GM12878 (cell line): Measurements from ENCODE around the gene PLCB4. TPM values are rescaled to one million over a fixed set of nuclear protein-coding genes. Genes with fewer than 3 reads are reported as not detected.

ENCODE experiments used
- ATAC-seq: fragments of 200-7000 bp; cut with Tn5 transposase; 3 replicates; pipeline ENCODE4 v1.9.1; 2020; ENCODE audit warnings: mild to moderate bottlenecking, moderate library complexity
- BruUV-seq: library from RNA; stranded (reverse); fragments of 400-500 nt; replicated peaks from 2 replicates; lab custom pipeline; 2021; lab: Mats Ljungman, UMichigan
- CTCF ChIA-PET: fragments of 300-600 bp; sonication (Branson Sonifier 250); formaldehyde crosslinking; extraction: SDS; loops from one replicate; lab custom pipeline; 2021; ENCODE audit warnings: inconsistent platforms; lab: Yijun Ruan, JAX
- POLR2A ChIA-PET: fragments of 350-600 bp; formaldehyde crosslinking; extraction: SDS; loops from one replicate; lab custom pipeline; 2021; ENCODE audit warnings: inconsistent platforms; lab: Charles Lee
- RAD21 ChIA-PET: fragments of 300-600 bp; sonication (Branson Sonifier 250); formaldehyde crosslinking; loops from one replicate; lab custom pipeline; 2023; ENCODE audit warnings: antibody characterized with exemption; ENCODE audit not compliant: unreplicated experiment; lab: Charles Lee
- SMC1A ChIA-PET: fragments of 300-600 bp; sonication (Branson Sonifier 250); formaldehyde crosslinking; loops from one replicate; lab custom pipeline; 2023; ENCODE audit not compliant: unreplicated experiment, uncharacterized antibody; lab: Charles Lee
- DNase-seq: peaks from one replicate; pipeline ENCODE4 v3.0.0-alpha.2; 2011; ENCODE audit warnings: low read depth, low spot score
- FAIRE-seq: peaks from 3 replicates; lab custom pipeline; 2011; peaks lifted over from hg19 to GRCh38; lab: Jason Lieb, UNC
- H2AFZ ChIP-seq: 2 replicates; pipeline ENCODE4 v1.6.0; 2011; ENCODE audit warnings: low read depth, low read length, control low read depth; ENCODE audit not compliant: control insufficient read depth
- H3K27ac ChIP-seq: 2 replicates; pipeline ENCODE4 v1.5.1; 2011; ENCODE audit warnings: control low read depth; ENCODE audit not compliant: control insufficient read depth, insufficient read depth
- H3K27me3 ChIP-seq, 2 experiments: replicated peaks in 1 of 2; 2 replicates each; pipeline versions ENCODE4 v1.6.0 to v1.6.1; 2011; ENCODE audit warnings: low read length in 1 of 2; ENCODE audit not compliant: control insufficient read depth in 2 of 2, insufficient read depth in 2 of 2
- H3K36me3 ChIP-seq, 2 experiments: 2 replicates each; pipeline ENCODE4 v1.5.1; 2011; ENCODE audit warnings: low read length in 1 of 2; ENCODE audit not compliant: control insufficient read depth in 2 of 2, insufficient read depth in 2 of 2
- H3K4me1 ChIP-seq: 2 replicates; pipeline ENCODE4 v1.6.1; 2011; ENCODE audit warnings: mild to moderate bottlenecking, low read length, moderate library complexity, mixed read lengths; ENCODE audit not compliant: control insufficient read depth, insufficient read depth
- H3K4me2 ChIP-seq: 2 replicates; pipeline ENCODE4 v1.6.0; 2011; ENCODE audit warnings: control low read depth; ENCODE audit not compliant: control insufficient read depth, insufficient read depth
- H3K4me3 ChIP-seq: fragments of 200-600 bp; sonication (generic); 2 replicates; pipeline ENCODE4 v1.5.1; 2016
- H3K79me2 ChIP-seq: 2 replicates; pipeline ENCODE4 v1.6.0; 2011; ENCODE audit warnings: low read length; ENCODE audit not compliant: control insufficient read depth, insufficient read depth
- H3K9ac ChIP-seq: 2 replicates; pipeline ENCODE4 v1.8.0; 2011; ENCODE audit warnings: low read length, control low read depth, mixed read lengths; ENCODE audit not compliant: control insufficient read depth, insufficient read depth
- H3K9me3 ChIP-seq: replicated peaks from 3 replicates; pipeline ENCODE4 v1.5.1; 2011; ENCODE audit warnings: mild to moderate bottlenecking, low read length; ENCODE audit not compliant: control insufficient read depth, insufficient read depth
- H4K20me1 ChIP-seq: 2 replicates; pipeline ENCODE4 v1.6.0; 2011; ENCODE audit not compliant: control insufficient read depth, insufficient read depth
- EGR1 ChIP-seq, 2 experiments: IDR thresholded peaks; 1 replicate in 1 of 2; 2 replicates in 1 of 2; pipeline ENCODE4 v1.6.1; 2011 to 2012; ENCODE audit warnings: low read depth in 2 of 2, low read length in 2 of 2, borderline replicate concordance in 1 of 2, mild to moderate bottlenecking in 1 of 2, moderate library complexity in 1 of 2
- GATAD2B ChIP-seq: fragments of 450-650 bp; conservative IDR thresholded peaks from 2 replicates; pipeline ENCODE4 v1.6.1; 2017; ENCODE audit warnings: low read depth, mild to moderate bottlenecking, moderate library complexity
- MXI1 ChIP-seq: fragments of 150-350 bp; IDR thresholded peaks from 2 replicates; pipeline ENCODE4 v1.6.1; 2011; ENCODE audit warnings: low read depth, mild to moderate bottlenecking, inconsistent platforms, low read length, improper control_type of control experiment
- YBX1 ChIP-seq: fragments of 450-650 bp; IDR thresholded peaks from 2 replicates; pipeline ENCODE4 v1.6.1; 2016; ENCODE audit warnings: antibody characterized with exemption
- ZNF384 ChIP-seq: IDR thresholded peaks from 2 replicates; pipeline ENCODE4 v1.6.1; 2012; ENCODE audit warnings: low read depth, mild to moderate bottlenecking, low read length, improper control_type of control experiment, borderline replicate concordance
- WGBS: methylation state at CpG from one replicate; pipeline ENCODE4 v1.1.6; 2016; ENCODE audit warnings: low lambda C conversion rate; ENCODE audit not compliant: insufficient replicate concordance, insufficient coverage; ENCODE audit errors: missing lambda C conversion rate; 5-methylcytosine and 5-hydroxymethylcytosine counted together
- in situ Hi-C: fragments of 300-500 bp; cut with MboI; formaldehyde crosslinking; loops from 9 replicates; pipeline ENCODE4 v1.14.3; 2018; ENCODE audit warnings: mixed read lengths
- intact Hi-C: fragments of 100-400 bp; cut with micrococcal nuclease; formaldehyde crosslinking; loops from one replicate; pipeline ENCODE4 v1.14.2; 2022; ENCODE audit not compliant: unreplicated experiment
- polyA plus RNA-seq, 11 experiments: library from polyadenylated mRNA; depleted of rRNA in 4 of 11; unstranded in 6 of 11; stranded (reverse) in 5 of 11; fragments of >200 nt; fragmentation: Nextera tagmentation in 4 of 11; fragmentation: Illumina TruSeq in 1 of 11; extraction: Ambion mirVana in 4 of 11; extraction: Trizol in 1 of 11; gene quantifications; 1 replicate in 1 of 11; 2 replicates in 10 of 11; pipeline versions ENCODE4 v1.2.1 to v1.2.3, GENCODE V29; 2011 to 2016; ENCODE audit warnings: inconsistent platforms in 2 of 11, missing spikeins in 2 of 11, low read depth in 1 of 11
- total RNA-seq, 4 experiments: library from RNA; depleted of rRNA in 3 of 4; stranded (reverse); fragments of >200 nt in 3 of 4; fragmentation: Illumina TruSeq in 1 of 4; extraction: Trizol in 1 of 4; gene quantifications; 2 replicates each; pipeline versions ENCODE4 v1.2.1 to v1.2.3, GENCODE V29; 2013 to 2021

PLCB4 gene
- total and polyA plus RNA-seq, 10 of the 15 experiments (the other 5 are each of a cell fraction or from before 2014, with no cell fraction given), result not detected

DNA sequence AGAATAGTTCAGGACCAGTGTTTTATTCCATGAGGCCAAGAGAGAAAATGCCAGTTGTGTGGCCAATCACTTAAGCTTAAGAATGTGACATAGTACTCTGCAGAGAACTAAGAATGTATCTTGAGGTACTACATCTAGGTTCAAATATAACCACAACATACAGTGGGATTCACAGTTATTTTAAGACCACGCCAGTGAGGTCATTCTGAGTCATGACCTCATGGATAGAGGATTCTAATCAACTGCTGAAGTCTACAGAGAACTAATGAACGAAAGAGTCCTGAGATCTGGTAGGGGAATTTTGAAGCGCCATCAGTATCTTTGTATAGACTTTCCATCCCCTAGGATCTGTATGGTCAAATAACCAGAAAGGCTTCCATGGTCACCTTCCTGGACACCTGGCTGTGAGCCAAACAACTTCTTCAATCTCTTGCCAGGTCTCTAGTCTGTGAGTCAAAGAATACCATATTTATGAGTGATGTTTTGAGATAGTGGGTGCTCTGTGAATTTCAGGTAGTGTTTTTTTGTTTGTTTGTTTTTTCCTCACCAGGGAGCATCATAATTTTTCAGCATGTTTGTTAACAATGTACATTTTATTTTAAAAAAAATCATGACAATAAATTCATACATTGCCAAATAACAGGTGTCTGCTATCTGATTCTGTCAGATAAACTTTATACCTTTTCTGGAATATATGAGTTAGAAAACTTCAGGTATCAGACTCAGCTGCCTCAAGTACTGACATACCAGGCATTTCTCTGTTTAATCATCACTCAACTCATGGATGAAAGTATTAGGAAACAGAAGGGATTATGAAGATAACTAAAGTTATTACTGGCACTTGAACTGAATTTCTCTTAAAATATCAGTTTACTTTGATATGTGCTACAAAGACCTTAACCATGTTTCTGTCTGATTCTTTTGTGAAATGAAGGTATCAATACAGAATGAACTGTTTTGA lies 217.9 kb downstream of the PLCB4 start:
- ChIA-PET POLR2A (no interaction called here), RAD21 (no interaction called here)
- ATAC-seq, result no peak
- 15% methylated on average over 3 of the region's 3 CpGs for WGBS
- H2AFZ ChIP-seq, result no peak overlapping the region
- TF ChIP-seq MXI1, result no peak
- TF ChIP-seq, all 136 proteins: peak for 0
- in situ Hi-C loops, result no loop called here
- DNase-seq (no peak), FAIRE-seq (no peak)
- ChIA-PET CTCF (no interaction called here), SMC1A (no interaction called here)
- H3K4me2 ChIP-seq, result no peak overlapping the region
- H3K4me1 ChIP-seq, result no peaks in the 10 kb centered on the region
- H3K79me2 ChIP-seq, result no peaks in the 10 kb centered on the region
- intact Hi-C loops, result no loop called here
- H3K27me3 ChIP-seq, result no peaks in the 10 kb centered on the region
- H3K27ac ChIP-seq, result no peak overlapping the region
- no peak overlapping the region for H3K9ac ChIP-seq
- no peaks in the 10 kb centered on the region for H3K9me3 ChIP-seq
- BruUV-seq, result no TSS peak
- H3K4me3 ChIP-seq, result no peak overlapping the region
- no peaks in the 10 kb centered on the region for H3K36me3 ChIP-seq
- H4K20me1 ChIP-seq, result no peaks in the 10 kb centered on the region

DNA sequence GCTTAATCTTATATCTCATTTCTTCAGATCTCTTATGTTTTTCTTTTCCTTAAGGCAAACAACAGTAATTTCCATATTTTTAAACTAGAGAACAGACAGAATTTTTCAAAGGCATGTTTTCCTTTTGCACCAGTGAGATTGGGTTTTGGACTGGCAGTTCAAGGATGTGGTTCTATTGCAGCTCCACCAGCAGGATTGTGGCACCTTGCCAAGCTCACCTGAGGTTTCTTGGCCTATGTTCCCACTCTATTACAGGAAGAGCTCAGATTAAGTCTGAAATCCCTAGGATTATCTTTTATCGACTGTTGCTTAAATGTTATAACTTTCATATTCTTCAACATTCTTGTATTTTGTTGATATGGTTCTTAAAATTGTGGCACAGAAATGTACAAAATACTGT lies 218.9 kb downstream of the PLCB4 start:
- no peak overlapping the region for H3K27ac ChIP-seq
- BruUV-seq, result no TSS peak
- H3K9me3 ChIP-seq, result no peaks in the 10 kb centered on the region
- no peaks in the 10 kb centered on the region for H3K36me3 ChIP-seq
- no peak for DNase-seq
- ChIA-PET SMC1A (interaction anchor here (0.6 kb wide), 1 partner anchor 122 kb away, joined by 3 read pairs; no protein-coding TSS in a partner anchor), RAD21 (no interaction called here), CTCF (no interaction called here), POLR2A (no interaction called here)
- intact Hi-C loops (no loop called here), in situ Hi-C loops (no loop called here)
- no peaks in the 10 kb centered on the region for H3K27me3 ChIP-seq
- no peak for FAIRE-seq
- TF ChIP-seq GATAD2B (no peak), ZNF384 (no peak), EGR1 (IDR thresholded peaks at IDR 0.05; ENCODE audit: borderline replicate concordance in 1 of 2, low read depth in 2 of 2, low read length in 2 of 2) (no peak), YBX1 (no peak)
- ATAC-seq, result no peak
- H3K79me2 ChIP-seq, result no peaks in the 10 kb centered on the region
- H4K20me1 ChIP-seq, result no peaks in the 10 kb centered on the region
- no peak overlapping the region for H2AFZ ChIP-seq
- no peak overlapping the region for H3K4me2 ChIP-seq
- no peak overlapping the region for H3K4me3 ChIP-seq
- no peak overlapping the region for H3K9ac ChIP-seq
- WGBS, result 86% methylated on average over 1 of the region's 1 CpG
- no peaks in the 10 kb centered on the region for H3K4me1 ChIP-seq
